Suprapubic skin (tissue), 4 donors: ENCODE measurements around the gene DNAH11. TPM values are rescaled to one million over a fixed set of nuclear protein-coding genes. Genes with fewer than 3 reads are reported as not detected.

Source experiments
- DNase-seq, 2 donors: peaks; one replicate each; pipeline ENCODE4 v3.0.0-alpha.2; 2019; ENCODE audit warnings: low spot score in 2 of 2
- H3K27ac ChIP-seq: fragments of 200-600 bp; sonication (generic); one replicate; pipeline ENCODE4 v1.5.1; 2019
- H3K27me3 ChIP-seq: fragments of 200-600 bp; sonication (generic); one replicate; pipeline ENCODE4 v1.5.1; 2019
- H3K36me3 ChIP-seq: fragments of 200-600 bp; sonication (generic); one replicate; pipeline ENCODE4 v1.5.1; 2019
- H3K4me1 ChIP-seq: fragments of 200-600 bp; sonication (generic); one replicate; pipeline ENCODE4 v1.5.1; 2019
- H3K4me3 ChIP-seq: fragments of 200-600 bp; sonication (generic); one replicate; pipeline ENCODE4 v1.5.1; 2019; ENCODE audit warnings: mild to moderate bottlenecking
- H3K9me3 ChIP-seq: fragments of 200-600 bp; sonication (generic); one replicate; pipeline ENCODE4 v1.5.1; 2019
- EP300 ChIP-seq: sonication (generic); formaldehyde crosslinking; IDR thresholded peaks from one replicate; pipeline ENCODE4 v1.6.1; 2017; ENCODE audit warnings: antibody characterized with exemption
- POLR2A ChIP-seq, 2 donors: fragments of 450-650 bp; IDR thresholded peaks; one replicate each; pipeline ENCODE4 v1.6.1; 2017; ENCODE audit warnings: antibody characterized with exemption in 2 of 2, mild to moderate bottlenecking in 2 of 2, moderate library complexity in 2 of 2
- POLR2AphosphoS5 ChIP-seq, 3 donors: sonication (generic); formaldehyde crosslinking; IDR thresholded peaks; one replicate each; pipeline ENCODE4 v1.6.1; 2017; ENCODE audit warnings: antibody characterized with exemption in 3 of 3
- WGBS: methylation state at CpG from one replicate; pipeline ENCODE4 v1.1.5; 2018; 5-methylcytosine and 5-hydroxymethylcytosine counted together
- total RNA-seq, 4 donors: library from RNA; depleted of rRNA; stranded (reverse); fragments of >200 nt; gene quantifications; one replicate each; pipeline ENCODE4 v1.1.0, GENCODE V29; 2016
- TF ChIP-seq, protein P1 (sequence below), 2 donors: fragments of 200-600 bp in 1 of 2; fragments of 450-650 bp in 1 of 2; sonication (generic) in 1 of 2; IDR thresholded peaks; one replicate each; pipeline ENCODE4 v1.5.1; 2016 to 2019; ENCODE audit warnings: antibody characterized with exemption in 2 of 2, mild to moderate bottlenecking in 1 of 2, moderate library complexity in 1 of 2

The DNAH11 gene, protein sequence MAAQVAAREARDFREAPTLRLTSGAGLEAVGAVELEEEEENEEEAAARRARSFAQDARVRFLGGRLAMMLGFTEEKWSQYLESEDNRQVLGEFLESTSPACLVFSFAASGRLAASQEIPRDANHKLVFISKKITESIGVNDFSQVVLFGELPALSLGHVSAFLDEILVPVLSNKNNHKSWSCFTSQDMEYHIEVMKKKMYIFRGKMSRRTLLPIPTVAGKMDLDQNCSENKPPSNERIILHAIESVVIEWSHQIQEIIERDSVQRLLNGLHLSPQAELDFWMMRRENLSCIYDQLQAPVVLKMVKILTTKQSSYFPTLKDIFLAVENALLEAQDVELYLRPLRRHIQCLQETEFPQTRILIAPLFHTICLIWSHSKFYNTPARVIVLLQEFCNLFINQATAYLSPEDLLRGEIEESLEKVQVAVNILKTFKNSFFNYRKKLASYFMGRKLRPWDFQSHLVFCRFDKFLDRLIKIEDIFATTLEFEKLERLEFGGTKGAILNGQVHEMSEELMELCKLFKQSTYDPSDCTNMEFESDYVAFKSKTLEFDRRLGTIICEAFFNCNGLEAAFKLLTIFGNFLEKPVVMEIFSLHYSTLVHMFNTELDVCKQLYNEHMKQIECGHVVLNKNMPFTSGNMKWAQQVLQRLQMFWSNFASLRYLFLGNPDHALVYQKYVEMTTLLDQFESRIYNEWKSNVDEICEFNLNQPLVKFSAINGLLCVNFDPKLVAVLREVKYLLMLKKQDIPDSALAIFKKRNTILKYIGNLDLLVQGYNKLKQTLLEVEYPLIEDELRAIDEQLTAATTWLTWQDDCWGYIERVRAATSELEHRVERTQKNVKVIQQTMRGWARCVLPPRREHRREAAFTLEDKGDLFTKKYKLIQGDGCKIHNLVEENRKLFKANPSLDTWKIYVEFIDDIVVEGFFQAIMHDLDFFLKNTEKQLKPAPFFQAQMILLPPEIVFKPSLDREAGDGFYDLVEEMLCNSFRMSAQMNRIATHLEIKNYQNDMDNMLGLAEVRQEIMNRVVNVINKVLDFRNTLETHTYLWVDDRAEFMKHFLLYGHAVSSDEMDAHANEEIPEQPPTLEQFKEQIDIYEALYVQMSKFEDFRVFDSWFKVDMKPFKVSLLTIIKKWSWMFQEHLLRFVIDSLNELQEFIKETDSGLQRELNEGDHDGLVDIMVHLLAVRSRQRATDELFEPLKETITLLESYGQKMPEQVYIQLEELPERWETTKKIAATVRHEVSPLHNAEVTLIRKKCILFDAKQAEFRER (N-terminal part only)
- total RNA-seq = 10 to 100 TPM in 1 of 4 donors, 1 to 10 TPM in 2, under 1 TPM in 1; 0.57 to 48.3 (median 1.8) TPM

DNA sequence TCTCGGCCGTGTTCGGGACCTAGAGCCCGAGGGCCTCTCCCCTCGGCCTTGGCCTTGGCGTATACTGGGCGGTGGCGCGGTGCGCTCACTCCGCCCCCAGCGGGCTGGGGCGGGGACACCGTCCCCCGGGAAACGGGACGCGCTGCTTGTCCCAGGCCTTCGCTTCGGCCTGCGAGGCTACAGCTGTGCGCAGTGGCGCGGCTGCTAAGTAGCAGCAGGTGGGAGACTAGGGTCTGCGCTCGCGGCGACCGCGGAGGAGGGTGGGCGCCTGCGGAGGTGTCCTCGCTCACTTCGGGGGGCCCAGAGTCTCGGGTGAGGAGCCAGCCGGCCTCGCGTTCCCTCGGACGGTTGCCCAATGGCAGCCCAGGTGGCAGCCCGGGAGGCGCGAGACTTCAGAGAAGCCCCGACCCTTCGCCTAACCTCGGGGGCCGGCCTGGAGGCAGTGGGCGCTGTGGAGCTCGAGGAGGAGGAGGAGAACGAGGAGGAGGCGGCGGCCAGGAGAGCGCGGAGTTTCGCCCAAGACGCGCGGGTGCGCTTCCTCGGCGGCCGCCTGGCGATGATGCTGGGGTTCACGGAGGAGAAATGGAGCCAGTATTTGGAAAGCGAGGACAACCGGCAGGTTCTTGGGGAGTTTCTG is at the start of gene DNAH11:
TSS of gene DNAH11 (plus strand) at position 149 of the 637 bp plus-strand sequence. CDS start at position 356, 207 bp downstream.
- peaks cover 46% of the 10 kb centered on the region for H3K27me3 ChIP-seq
- no peaks in the 10 kb centered on the region for H3K36me3 ChIP-seq
- H3K4me3 ChIP-seq = peak within 1 kb of the TSS; percentile 53
- H3K4me1 ChIP-seq = peaks cover 19% of the 10 kb centered on the region
- no peak for DNase-seq
- TF ChIP-seq EP300 (no peak), POLR2AphosphoS5 (IDR thresholded peaks at IDR 0.05) (no peak), POLR2A (IDR thresholded peaks at IDR 0.05) (no peak)
- TF ChIP-seq, protein P1, sequence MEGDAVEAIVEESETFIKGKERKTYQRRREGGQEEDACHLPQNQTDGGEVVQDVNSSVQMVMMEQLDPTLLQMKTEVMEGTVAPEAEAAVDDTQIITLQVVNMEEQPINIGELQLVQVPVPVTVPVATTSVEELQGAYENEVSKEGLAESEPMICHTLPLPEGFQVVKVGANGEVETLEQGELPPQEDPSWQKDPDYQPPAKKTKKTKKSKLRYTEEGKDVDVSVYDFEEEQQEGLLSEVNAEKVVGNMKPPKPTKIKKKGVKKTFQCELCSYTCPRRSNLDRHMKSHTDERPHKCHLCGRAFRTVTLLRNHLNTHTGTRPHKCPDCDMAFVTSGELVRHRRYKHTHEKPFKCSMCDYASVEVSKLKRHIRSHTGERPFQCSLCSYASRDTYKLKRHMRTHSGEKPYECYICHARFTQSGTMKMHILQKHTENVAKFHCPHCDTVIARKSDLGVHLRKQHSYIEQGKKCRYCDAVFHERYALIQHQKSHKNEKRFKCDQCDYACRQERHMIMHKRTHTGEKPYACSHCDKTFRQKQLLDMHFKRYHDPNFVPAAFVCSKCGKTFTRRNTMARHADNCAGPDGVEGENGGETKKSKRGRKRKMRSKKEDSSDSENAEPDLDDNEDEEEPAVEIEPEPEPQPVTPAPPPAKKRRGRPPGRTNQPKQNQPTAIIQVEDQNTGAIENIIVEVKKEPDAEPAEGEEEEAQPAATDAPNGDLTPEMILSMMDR (IDR thresholded peaks at IDR 0.05) = no peak
- H3K9me3 ChIP-seq = no peaks in the 10 kb centered on the region
- H3K27ac ChIP-seq = no peak within 1 kb of the TSS
- 0% methylated on average over 5 of the region's 66 CpGs for WGBS

DNA sequence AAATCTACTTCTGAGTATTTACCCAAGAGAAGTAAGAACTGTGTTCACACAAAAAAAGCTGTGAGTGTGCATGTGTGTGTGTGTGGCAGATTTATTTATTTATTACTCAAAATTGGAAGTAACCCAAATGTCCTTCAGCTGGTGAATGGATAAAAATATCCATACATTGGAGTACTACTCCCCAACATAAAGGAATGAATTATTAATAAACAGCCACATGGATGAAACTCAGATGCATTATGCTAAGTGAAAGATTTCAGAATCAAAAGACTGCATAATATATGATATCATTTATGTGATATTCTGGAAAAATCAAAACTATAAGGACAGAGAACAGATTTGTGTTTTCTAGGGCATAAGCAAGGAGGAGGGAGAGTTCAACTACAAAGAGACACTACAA is 47.1 kb upstream of the DNAH11 start:
- no peak overlapping the region for H3K27ac ChIP-seq
- TF ChIP-seq EP300 (no peak), POLR2A (IDR thresholded peaks at IDR 0.05) (no peak), POLR2AphosphoS5 (IDR thresholded peaks at IDR 0.05) (no peak)
- TF ChIP-seq, protein P1 (IDR thresholded peaks at IDR 0.05) = no peak
- no peak overlapping the region for H3K4me3 ChIP-seq
- no peaks in the 10 kb centered on the region for H3K36me3 ChIP-seq
- DNase-seq = no peak
- H3K4me1 ChIP-seq = no peaks in the 10 kb centered on the region
- H3K27me3 ChIP-seq = no peaks in the 10 kb centered on the region
- H3K9me3 ChIP-seq = peaks cover 13% of the 10 kb centered on the region

DNA sequence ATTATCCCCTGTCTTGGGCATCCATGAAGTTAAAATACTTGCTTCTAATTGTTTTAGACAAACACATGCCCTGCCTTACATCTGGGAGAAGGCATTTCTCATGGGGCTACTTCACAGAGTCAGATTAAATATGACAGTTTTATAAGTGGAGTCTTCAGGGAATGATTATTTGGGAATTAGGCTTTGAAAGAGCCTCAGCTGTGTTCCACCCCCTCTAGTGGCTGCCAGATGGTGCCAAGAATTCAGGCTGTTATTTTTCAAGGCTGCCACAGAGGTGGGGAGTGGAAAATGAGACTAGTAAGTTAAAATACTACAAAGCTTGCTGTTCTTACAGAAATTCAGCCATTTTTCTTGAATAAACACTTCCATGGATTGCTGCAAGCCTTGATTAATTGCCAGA is 45.8 kb upstream of the DNAH11 start:
- no peaks in the 10 kb centered on the region for H3K36me3 ChIP-seq
- no peaks in the 10 kb centered on the region for H3K4me1 ChIP-seq
- H3K9me3 ChIP-seq = peaks cover 13% of the 10 kb centered on the region
- H3K4me3 ChIP-seq = no peak overlapping the region
- no peaks in the 10 kb centered on the region for H3K27me3 ChIP-seq
- DNase-seq = no peak
- H3K27ac ChIP-seq = no peak overlapping the region
- TF ChIP-seq, protein P1 (IDR thresholded peaks at IDR 0.05) = no peak
- TF ChIP-seq EP300 (no peak), POLR2AphosphoS5 (IDR thresholded peaks at IDR 0.05) (no peak), POLR2A (IDR thresholded peaks at IDR 0.05) (no peak)

DNA sequence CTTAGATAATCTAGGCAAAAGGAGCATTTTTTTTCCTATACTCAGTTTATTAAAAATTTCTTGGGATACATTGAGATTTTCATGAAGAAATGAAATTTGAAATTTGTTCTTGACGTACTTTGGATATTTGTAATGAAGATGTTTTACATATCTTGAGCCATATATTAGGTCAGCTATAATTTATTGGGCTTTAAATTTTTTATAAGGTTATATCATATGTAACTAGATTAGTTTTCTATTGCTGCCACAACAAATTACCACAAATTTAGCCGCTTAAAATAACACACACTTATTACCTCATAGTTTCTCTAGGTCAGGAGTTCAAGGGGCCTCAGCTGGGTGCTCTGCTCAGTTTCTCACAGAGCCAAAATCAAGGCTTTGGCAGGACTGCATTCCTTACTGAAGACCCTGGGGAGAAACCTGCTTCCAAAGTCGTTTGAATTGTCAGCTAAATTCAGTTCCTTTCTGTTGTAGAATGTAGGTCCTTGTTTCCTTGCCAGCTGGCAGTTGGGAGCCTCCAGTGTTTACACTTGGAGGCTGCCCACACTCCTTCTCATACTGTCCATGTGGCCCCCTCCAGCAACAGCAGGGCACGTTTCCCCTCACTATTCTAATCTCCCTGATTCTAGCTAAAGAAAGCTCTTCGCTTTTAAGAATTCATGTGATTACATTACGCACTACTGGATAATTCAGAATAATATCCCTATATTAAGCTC is 42.6 kb upstream of the DNAH11 start:
- Histone ChIP-seq H3K4me3 (no peak overlapping the region), H3K36me3 (no peaks in the 10 kb centered on the region), H3K27me3 (no peaks in the 10 kb centered on the region), H3K9me3 (peaks cover 4% of the 10 kb centered on the region), H3K4me1 (no peaks in the 10 kb centered on the region), H3K27ac (no peak overlapping the region)
- TF ChIP-seq EP300 (no peak), POLR2A (IDR thresholded peaks at IDR 0.05) (no peak), POLR2AphosphoS5 (IDR thresholded peaks at IDR 0.05) (no peak)
- TF ChIP-seq, protein P1 (IDR thresholded peaks at IDR 0.05) = no peak
- no peak for DNase-seq
- WGBS = 75% methylated on average over 6 of the region's 6 CpGs
